Sigmoid colon (tissue), 4 donors: ENCODE data around the gene KCNMB1.

ENCODE experiments used
- EP300 ChIP-seq, 4 donors: sonication (generic); formaldehyde crosslinking; IDR thresholded peaks; one replicate each; pipeline ENCODE4 v1.6.1; 2017; ENCODE audit warnings: antibody characterized with exemption in 4 of 4
- POLR2A ChIP-seq, 2 donors: fragments of 450-650 bp; IDR thresholded peaks; one replicate each; pipeline ENCODE4 v1.6.1; 2016; ENCODE audit warnings: antibody characterized with exemption in 2 of 2, mild to moderate bottlenecking in 2 of 2, moderate library complexity in 2 of 2
- POLR2AphosphoS5 ChIP-seq, 4 donors: sonication (generic); formaldehyde crosslinking; IDR thresholded peaks; one replicate each; pipeline ENCODE4 v1.6.1; 2017; ENCODE audit warnings: antibody characterized with exemption in 4 of 4
- TF ChIP-seq, protein P1 (sequence below), 4 experiments: fragments of 450-650 bp in 3 of 4; fragments of 200-600 bp in 1 of 4; IDR thresholded peaks; one replicate each; pipeline ENCODE4 v1.5.1; 2016 to 2019; ENCODE audit warnings: antibody characterized with exemption in 4 of 4, mild to moderate bottlenecking in 3 of 4, moderate library complexity in 2 of 4

DNA sequence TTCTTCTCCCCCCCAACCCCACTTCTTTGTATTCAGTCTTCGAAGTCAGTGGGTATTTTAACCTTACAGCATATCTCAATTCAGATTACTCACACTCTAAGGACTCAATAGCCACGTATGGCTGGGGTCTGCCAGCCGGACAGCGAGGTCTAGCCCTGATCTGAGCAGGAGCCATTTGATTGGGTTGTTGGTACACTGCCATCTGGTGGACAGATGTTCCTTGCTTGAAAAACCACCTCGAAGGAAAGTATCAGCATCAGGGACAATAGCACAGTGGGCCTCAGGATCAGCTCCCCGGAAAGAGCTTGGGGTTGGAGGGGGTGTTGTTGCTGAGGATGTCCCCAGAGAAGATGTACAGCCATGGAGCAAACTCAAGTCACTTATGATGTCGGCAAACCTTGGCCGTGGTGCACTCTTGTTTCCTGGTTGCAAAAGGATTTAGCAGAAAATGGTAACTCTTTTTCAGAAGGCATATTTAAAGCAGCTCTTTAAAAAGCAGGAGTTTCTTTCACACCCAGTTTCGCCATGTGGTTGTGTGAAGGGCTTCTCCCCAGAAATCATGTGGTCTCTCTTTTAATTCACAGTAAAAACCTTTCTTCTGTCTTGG, 31.7 kb upstream of the KCNMB1 start:
- TF ChIP-seq, protein P1, sequence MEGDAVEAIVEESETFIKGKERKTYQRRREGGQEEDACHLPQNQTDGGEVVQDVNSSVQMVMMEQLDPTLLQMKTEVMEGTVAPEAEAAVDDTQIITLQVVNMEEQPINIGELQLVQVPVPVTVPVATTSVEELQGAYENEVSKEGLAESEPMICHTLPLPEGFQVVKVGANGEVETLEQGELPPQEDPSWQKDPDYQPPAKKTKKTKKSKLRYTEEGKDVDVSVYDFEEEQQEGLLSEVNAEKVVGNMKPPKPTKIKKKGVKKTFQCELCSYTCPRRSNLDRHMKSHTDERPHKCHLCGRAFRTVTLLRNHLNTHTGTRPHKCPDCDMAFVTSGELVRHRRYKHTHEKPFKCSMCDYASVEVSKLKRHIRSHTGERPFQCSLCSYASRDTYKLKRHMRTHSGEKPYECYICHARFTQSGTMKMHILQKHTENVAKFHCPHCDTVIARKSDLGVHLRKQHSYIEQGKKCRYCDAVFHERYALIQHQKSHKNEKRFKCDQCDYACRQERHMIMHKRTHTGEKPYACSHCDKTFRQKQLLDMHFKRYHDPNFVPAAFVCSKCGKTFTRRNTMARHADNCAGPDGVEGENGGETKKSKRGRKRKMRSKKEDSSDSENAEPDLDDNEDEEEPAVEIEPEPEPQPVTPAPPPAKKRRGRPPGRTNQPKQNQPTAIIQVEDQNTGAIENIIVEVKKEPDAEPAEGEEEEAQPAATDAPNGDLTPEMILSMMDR (IDR thresholded peaks at IDR 0.05): peak; percentile 35 to 75 (median 69)
- TF ChIP-seq POLR2AphosphoS5 (IDR thresholded peaks at IDR 0.05): peak in 1 of 4 donors; percentile 29
- TF ChIP-seq POLR2A (IDR thresholded peaks at IDR 0.05): no peak
- no peak for TF ChIP-seq EP300 (IDR thresholded peaks at IDR 0.05)
